ENCODE data around the gene ATP8B1. TPM values are rescaled to one million over a fixed set of nuclear protein-coding genes. Genes with fewer than 3 reads are reported as not detected.

Gene ATP8B1
- total and polyA plus RNA-seq, 2 of the 8 experiments (the other 6 are each of a cell fraction or from before 2014, with no cell fraction given) = 1.1 to 4.6 TPM

- ChIA-PET POLR2A (ENCODE audit: partially characterized antibody) (no interaction called here), CTCF (ENCODE audit: partially characterized antibody) (no interaction called here)
- Histone ChIP-seq H3K27ac (ENCODE audit: low read depth, low read length) (no peak overlapping the region), H3K9me3 (ENCODE audit: insufficient read depth in 2 of 2, low read depth in 1 of 2, low read length in 1 of 2) (peaks cover 7 to 10% of the 10 kb centered on the region in 2 experiments; a peak in 3 of 4 replicates), H3K23ac (ENCODE audit: insufficient read length) (no peak overlapping the region), H2BK15ac (ENCODE audit: low read length) (no peak overlapping the region), H4K8ac (ENCODE audit: extremely low read depth, insufficient read depth, low read length) (no peak overlapping the region), H3K18ac (ENCODE audit: extremely low read depth, low read length) (no peak overlapping the region), H2BK5ac (ENCODE audit: low read depth, low read length) (no peak overlapping the region), H3K4me2 (ENCODE audit: insufficient read depth in 1 of 2, low read depth in 2 of 2, low read length in 2 of 2) (no peak overlapping the region), H3K79me2 (ENCODE audit: control insufficient read depth in 1 of 2, insufficient read depth in 2 of 2, low read length in 2 of 2) (no peaks in the 10 kb centered on the region), H3K79me1 (ENCODE audit: low read depth, low read length) (no peaks in the 10 kb centered on the region), H4K5ac (ENCODE audit: insufficient read length, low read depth, low read length) (no peak overlapping the region), H3K4me1 (replicated peaks in 1 of 4; ENCODE audit: control insufficient read depth in 3 of 4, insufficient read depth in 4 of 4, low read length in 3 of 4) (no peaks in the 10 kb centered on the region), H4K91ac (replicated peaks; ENCODE audit: insufficient read length, low read length) (no peak overlapping the region), H3K27me3 (replicated peaks in 1 of 4; ENCODE audit: control insufficient read depth in 3 of 4, extremely low read depth in 1 of 4, insufficient read depth in 3 of 4, low read length in 3 of 4) (no peaks in the 10 kb centered on the region), H2BK120ac (replicated peaks; ENCODE audit: low read depth, low read length) (no peak overlapping the region), H3K4me3 (ENCODE audit: extremely low read depth in 1 of 4, insufficient read depth in 2 of 4, low read depth in 3 of 4, low read length in 4 of 4) (no peak overlapping the region), H3K14ac (ENCODE audit: insufficient read length) (no peak overlapping the region), H2BK20ac (ENCODE audit: low read length) (no peak overlapping the region), H4K20me1 (replicated peaks in 1 of 2; ENCODE audit: control insufficient read depth in 1 of 2, insufficient read depth in 2 of 2, low read length in 2 of 2) (peaks cover 0 to 1% of the 10 kb centered on the region in 2 experiments), H3K56ac (replicated peaks; ENCODE audit: insufficient read length, low read depth, low read length) (no peak overlapping the region), H2AFZ (ENCODE audit: low read length) (no peak overlapping the region), H3K36me3 (ENCODE audit: control insufficient read depth in 2 of 4, insufficient read depth in 4 of 4, low read length in 3 of 4) (peaks cover 0 to 7% (median 2%) of the 10 kb centered on the region in 4 experiments; a peak in 1 of 8 replicates), H3K4ac (replicated peaks; ENCODE audit: insufficient read length, low read depth, low read length) (no peak overlapping the region), H3K9ac (replicated peaks in 1 of 4; ENCODE audit: extremely low read depth in 1 of 4, low read depth in 3 of 4, low read length in 3 of 4) (no peak overlapping the region), H2AK5ac (ENCODE audit: low read depth, low read length) (no peak overlapping the region), H3K23me2 (ENCODE audit: low read depth, low read length) (peaks cover 1% of the 10 kb centered on the region; the same call in 1 of the 2 replicates), H2BK12ac (ENCODE audit: low read depth, low read length) (no peak overlapping the region)
- no peak for FAIRE-seq
- no peak for DNase-seq (ENCODE audit: low read depth in 1 of 2, low spot score in 2 of 2)
- TF ChIP-seq SP2 (IDR thresholded peaks at IDR 0.05; ENCODE audit: low read length) (no peak), CBX5 (IDR thresholded peaks at IDR 0.05; ENCODE audit: low read depth, low read length) (no peak), SP1 (IDR thresholded peaks at IDR 0.05; ENCODE audit: low read depth, low read length) (no peak)
These were observed 151.2 kb downstream of the ATP8B1 start for GRCh38 chr18:57651914-57652313.

Measured in H1 (cell line).